Kidney epithelial cell (primary cell): Measurements from ENCODE around the gene RNF212. TPM values are rescaled to one million over a fixed set of nuclear protein-coding genes. Genes with fewer than 3 reads are reported as not detected.

Experiments
- DNase-seq: peaks from one replicate; pipeline ENCODE4 v3.0.0-alpha.2; 2010; ENCODE audit warnings: low read depth
- H3K27me3 ChIP-seq: 2 replicates; pipeline ENCODE4 v1.6.0; 2011; ENCODE audit warnings: low read length; ENCODE audit not compliant: control insufficient read depth, insufficient read depth
- H3K36me3 ChIP-seq: 2 replicates; pipeline ENCODE4 v1.5.1; 2011; ENCODE audit warnings: low read length; ENCODE audit not compliant: control insufficient read depth, insufficient read depth
- H3K4me3 ChIP-seq: 2 replicates; pipeline ENCODE4 v1.5.1; 2011; ENCODE audit warnings: low read depth, mild to moderate bottlenecking, control low read depth, low read length
- total RNA-seq: library from RNA; depleted of rRNA; stranded (reverse); fragments of >200 nt; gene quantifications from 2 replicates; pipeline ENCODE4 v1.2.3, GENCODE V29; 2015
- TF ChIP-seq, protein P1 (sequence below): IDR thresholded peaks from 2 replicates; pipeline ENCODE4 v1.5.1; 2011; ENCODE audit warnings: mild to moderate bottlenecking, moderate library complexity, low read length, control low read depth, inconsistent platforms; ENCODE audit not compliant: insufficient read depth, poor library complexity, severe bottlenecking

RNF212 gene
- total RNA-seq, 1 donor from 2014 or later, result 5.2 TPM

DNA sequence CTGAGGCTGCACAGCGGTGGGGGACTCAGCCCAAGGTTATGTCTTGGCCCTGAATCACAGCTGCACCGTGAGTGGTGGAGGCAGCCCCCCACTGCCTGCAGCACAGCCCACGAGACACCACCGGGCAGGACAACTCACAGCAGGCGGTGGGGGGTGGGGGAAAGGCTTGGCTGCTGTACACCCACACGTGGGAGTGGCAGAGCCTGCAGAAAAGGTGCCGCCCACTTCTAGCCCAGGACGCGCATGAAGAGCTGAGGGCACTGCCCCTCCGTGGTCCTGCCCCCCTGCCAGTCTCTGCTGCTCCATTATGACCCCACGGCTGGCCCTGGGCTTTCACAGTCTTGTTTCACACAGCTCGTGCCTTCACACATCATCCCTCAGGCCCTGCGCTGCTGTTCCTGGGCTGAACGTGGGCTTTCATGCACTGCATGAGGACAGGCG lies 61.1 kb downstream of the RNF212 start:
- TF ChIP-seq, protein P1, sequence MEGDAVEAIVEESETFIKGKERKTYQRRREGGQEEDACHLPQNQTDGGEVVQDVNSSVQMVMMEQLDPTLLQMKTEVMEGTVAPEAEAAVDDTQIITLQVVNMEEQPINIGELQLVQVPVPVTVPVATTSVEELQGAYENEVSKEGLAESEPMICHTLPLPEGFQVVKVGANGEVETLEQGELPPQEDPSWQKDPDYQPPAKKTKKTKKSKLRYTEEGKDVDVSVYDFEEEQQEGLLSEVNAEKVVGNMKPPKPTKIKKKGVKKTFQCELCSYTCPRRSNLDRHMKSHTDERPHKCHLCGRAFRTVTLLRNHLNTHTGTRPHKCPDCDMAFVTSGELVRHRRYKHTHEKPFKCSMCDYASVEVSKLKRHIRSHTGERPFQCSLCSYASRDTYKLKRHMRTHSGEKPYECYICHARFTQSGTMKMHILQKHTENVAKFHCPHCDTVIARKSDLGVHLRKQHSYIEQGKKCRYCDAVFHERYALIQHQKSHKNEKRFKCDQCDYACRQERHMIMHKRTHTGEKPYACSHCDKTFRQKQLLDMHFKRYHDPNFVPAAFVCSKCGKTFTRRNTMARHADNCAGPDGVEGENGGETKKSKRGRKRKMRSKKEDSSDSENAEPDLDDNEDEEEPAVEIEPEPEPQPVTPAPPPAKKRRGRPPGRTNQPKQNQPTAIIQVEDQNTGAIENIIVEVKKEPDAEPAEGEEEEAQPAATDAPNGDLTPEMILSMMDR, result no peak
- DNase-seq, result no peak
- peaks cover 58% of the 10 kb centered on the region for H3K27me3 ChIP-seq
- no peak overlapping the region for H3K4me3 ChIP-seq
- H3K36me3 ChIP-seq, result no peaks in the 10 kb centered on the region

DNA sequence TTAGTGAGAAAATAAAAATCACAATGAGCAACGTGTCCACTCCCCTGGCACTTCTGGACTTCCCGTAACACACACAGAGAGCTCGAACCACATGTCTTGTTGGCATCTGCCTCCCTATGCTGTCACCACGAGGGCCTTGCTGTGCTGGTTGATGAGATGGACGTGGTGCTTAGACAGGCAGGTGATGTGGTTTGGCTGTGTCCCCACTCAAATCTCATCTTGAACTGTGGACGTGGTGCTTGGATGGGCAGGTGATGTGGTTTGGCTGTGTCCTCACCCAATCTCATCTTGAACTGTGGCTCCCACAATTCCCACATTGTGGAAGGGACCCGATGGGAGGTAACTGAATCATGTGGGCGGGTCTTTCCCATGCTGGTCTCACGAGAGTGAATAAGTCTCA lies 61.9 kb downstream of the RNF212 start:
- H3K27me3 ChIP-seq, result peaks cover 50% of the 10 kb centered on the region
- TF ChIP-seq, protein P1, result no peak

DNA sequence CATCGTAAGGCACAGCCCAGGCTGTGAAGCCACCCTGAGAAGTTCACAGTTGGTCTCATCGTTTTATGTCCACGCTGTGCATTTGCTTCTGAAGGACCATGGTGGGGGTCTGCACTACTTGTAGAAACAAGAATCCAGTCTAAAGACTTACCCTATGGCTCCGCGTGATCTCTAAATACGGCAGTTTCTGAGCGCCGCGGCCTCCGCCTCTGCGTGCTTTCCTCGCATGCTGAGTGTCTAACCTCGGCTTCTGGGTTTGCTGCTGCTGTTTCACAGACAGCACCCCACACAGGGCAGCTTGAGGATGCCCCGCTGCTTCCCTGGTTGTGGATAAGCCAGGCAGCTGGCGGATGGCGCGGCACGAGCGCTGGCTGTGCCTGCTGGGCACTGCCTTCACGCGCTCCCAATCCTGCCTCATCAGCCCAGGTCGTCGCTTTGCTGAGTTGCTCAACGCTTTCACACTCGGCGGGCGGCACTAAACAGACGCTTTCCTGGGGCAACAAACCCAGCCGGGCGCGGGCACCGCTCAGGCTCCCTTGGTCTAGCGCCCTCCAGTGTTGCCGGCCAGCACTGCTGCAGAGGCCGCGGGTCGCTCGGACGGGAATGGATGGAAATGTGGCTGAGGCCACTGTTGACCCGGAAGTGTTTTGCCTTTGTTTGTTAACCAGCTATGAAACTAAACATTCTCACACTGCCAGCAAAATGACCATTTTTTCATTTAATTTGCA lies 62.7 kb downstream of the RNF212 start:
- Histone ChIP-seq H3K4me3 (no peak overlapping the region), H3K27me3 (peaks cover 44% of the 10 kb centered on the region), H3K36me3 (no peaks in the 10 kb centered on the region)
- DNase-seq, result no peak
- TF ChIP-seq, protein P1, result peak; percentile 51

More for the DNA sequence above, 61.9 kb downstream of the RNF212 start:
- Histone ChIP-seq H3K36me3 (no peaks in the 10 kb centered on the region), H3K4me3 (no peak overlapping the region)
- no peak for DNase-seq

DNA sequence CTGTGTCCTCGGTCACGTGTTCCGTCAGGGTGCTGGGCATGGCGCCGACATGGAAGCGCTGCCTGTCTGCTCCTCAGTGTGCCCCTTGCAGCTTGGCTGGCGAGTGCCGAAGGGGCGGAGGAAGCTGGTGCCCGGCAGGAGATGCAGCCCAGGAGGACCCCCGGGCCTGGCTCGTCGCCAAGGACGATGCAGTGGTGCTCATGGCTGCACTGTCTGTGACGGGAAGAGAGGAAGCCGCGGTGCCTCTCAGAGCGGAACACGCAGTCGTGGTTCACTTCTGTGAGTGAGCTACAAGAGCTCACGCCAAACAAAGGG lies 63.8 kb downstream of the RNF212 start:
- H3K4me3 ChIP-seq, result no peak overlapping the region
- no peak for DNase-seq
- H3K27me3 ChIP-seq, result peaks cover 43% of the 10 kb centered on the region
- TF ChIP-seq, protein P1, result no peak
- H3K36me3 ChIP-seq, result no peaks in the 10 kb centered on the region

DNA sequence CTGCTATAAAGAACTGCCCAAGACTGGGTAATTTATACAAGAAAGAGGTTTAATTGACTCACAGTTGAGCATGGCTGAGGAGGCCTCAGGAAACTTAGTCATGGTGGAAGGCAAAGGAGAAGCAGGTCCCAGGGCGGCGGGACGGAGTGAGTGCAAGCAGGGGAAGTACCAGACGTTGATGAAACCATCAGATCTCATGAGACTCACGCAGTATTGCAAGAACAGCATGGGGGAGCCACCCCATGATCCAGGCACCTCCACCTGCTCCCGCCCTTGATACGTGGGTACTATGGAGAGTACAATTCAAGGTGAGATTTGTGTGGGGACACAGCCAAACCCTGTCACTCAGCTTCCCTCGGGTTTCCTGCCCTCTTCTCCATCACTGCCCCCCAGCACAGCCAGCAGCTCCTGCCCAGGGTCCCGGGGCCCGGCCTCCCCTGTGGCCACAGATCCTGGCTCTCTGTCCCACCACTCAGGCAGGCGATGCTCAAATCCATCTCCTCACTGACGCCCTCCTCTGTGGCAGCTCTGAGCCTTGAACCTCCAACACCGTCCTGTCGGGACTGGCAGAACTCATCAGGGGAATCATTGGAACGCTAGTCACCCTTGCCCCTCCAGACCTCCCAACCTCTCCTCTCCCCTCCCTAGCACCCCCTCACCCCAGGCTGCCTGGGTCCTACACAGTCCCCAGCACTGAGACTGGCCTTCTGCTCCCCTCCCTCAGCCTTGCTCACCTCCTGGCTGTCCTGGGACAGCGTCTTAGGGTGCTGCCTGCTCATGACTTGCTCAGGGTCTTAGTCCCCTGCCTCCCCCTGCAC lies 64.4 kb downstream of the RNF212 start:
- DNase-seq, result no peak
- TF ChIP-seq, protein P1, result no peak
- H3K27me3 ChIP-seq, result peaks cover 42% of the 10 kb centered on the region

More for the DNA sequence above, 64.4 kb downstream of the RNF212 start:
- H3K4me3 ChIP-seq, result no peak overlapping the region
- no peaks in the 10 kb centered on the region for H3K36me3 ChIP-seq
